Activated effector memory CD4-positive, alpha-beta T cell treated with Interleukin-2 at 50 U/mL for 16 hours (primary cell): ENCODE results near the gene SEMA6C.
"Not testable (repeated sequence)": the region's sequence is repeated elsewhere in the genome, so short reads cannot be mapped to it uniquely, and the experiment has no call there.

Experiments used
- DNase-seq: peaks from one replicate; pipeline ENCODE4 v3.0.0-alpha.2; 2020

SEMA6C gene

GRCh38 chr1:151146412-151147131 is at the start of gene SEMA6C:
TSS of gene SEMA6C (minus strand) at chr1:151146631. CDS start at chr1:151142621, 4,010 bp downstream.
- DNase-seq: peak; percentile 83

GRCh38 chr1:151194894-151195594 is 48.6 kb upstream of the SEMA6C start:
- not testable (repeated sequence) for DNase-seq

- DNase-seq: no peak
Observed at GRCh38 chr1:151193856-151194255, 47.4 kb upstream of the SEMA6C start.

GRCh38 chr1:151193304-151193703 is 46.9 kb upstream of the SEMA6C start:
- DNase-seq: no peak

- no peak for DNase-seq
Observed at GRCh38 chr1:151192047-151192446, 45.6 kb upstream of the SEMA6C start.

- DNase-seq: peak; percentile 79
Observed at GRCh38 chr1:151189637-151190445, 43.4 kb upstream of the SEMA6C start, which contains the start of gene VPS72. TSS of gene VPS72 (minus strand) at chr1:151190197. CDS start at chr1:151190121, 76 bp downstream.

- DNase-seq: not testable (repeated sequence)
Observed at GRCh38 chr1:151188667-151189066, 42.2 kb upstream of the SEMA6C start.

- no peak for DNase-seq
Observed at GRCh38 chr1:151187205-151187604, 40.8 kb upstream of the SEMA6C start.

GRCh38 chr1:151184211-151184610 is 37.8 kb upstream of the SEMA6C start:
- DNase-seq: no peak

GRCh38 chr1:151176514-151177045 is 30.1 kb upstream of the SEMA6C start:
- DNase-seq: no peak

GRCh38 chr1:151175863-151176262 is 29.4 kb upstream of the SEMA6C start, which contains the start of gene TMOD4:
TSS of gene TMOD4 (minus strand) at chr1:151175981. CDS start at chr1:151174875, 1,106 bp downstream.
- no peak for DNase-seq

GRCh38 chr1:151175041-151175741 is 28.8 kb upstream of the SEMA6C start:
- no peak for DNase-seq

GRCh38 chr1:151171190-151171589 is 24.8 kb upstream of the SEMA6C start:
- no peak for DNase-seq

- DNase-seq: no peak
Observed at GRCh38 chr1:151167116-151167515, 20.7 kb upstream of the SEMA6C start.

- no peak for DNase-seq
Observed at GRCh38 chr1:151166505-151166956, 20.1 kb upstream of the SEMA6C start.

- DNase-seq: peak; percentile 94
Observed at GRCh38 chr1:151165738-151166504, 19.5 kb upstream of the SEMA6C start, which contains the start of the genes LYSMD1 and SCNM1. TSS of gene LYSMD1 (minus strand) at chr1:151165902. CDS start at chr1:151165258, 644 bp downstream. TSS of gene SCNM1 (plus strand) at chr1:151166144. CDS start at chr1:151166153, 9 bp downstream.

GRCh38 chr1:151165281-151165737 is 18.9 kb upstream of the SEMA6C start:
- DNase-seq: no peak

- DNase-seq: no peak
Observed at GRCh38 chr1:151164732-151165280, 18.4 kb upstream of the SEMA6C start.

GRCh38 chr1:151159373-151159772 is 12.9 kb upstream of the SEMA6C start:
- no peak for DNase-seq

GRCh38 chr1:151158751-151159251 is 12.4 kb upstream of the SEMA6C start:
- DNase-seq: no peak
